Subcutaneous adipose tissue (tissue), 4 donors: ENCODE data around the gene GLIS1. TPM values are rescaled to one million over a fixed set of nuclear protein-coding genes. Genes with fewer than 3 reads are reported as not detected.

Experiments
- CTCF ChIP-seq: fragments of 450-650 bp; IDR thresholded peaks from one replicate; pipeline ENCODE4 v1.5.1; 2016; ENCODE audit warnings: low read depth, mild to moderate bottlenecking, control low read depth, antibody characterized with exemption, moderate library complexity
- total RNA-seq, 4 donors: library from RNA; depleted of rRNA; stranded (reverse); fragments of >200 nt; gene quantifications; one replicate each; pipeline ENCODE4 v1.1.0, GENCODE V29; 2016

The GLIS1 gene
- total RNA-seq, 4 donors from 2014 or later, result 0.17 to 3.6 TPM; not detected in 2

GRCh38 chr1:53594391-53595180 lies 144.4 kb downstream of the GLIS1 start:
- no peak for TF ChIP-seq CTCF

- no peak for TF ChIP-seq CTCF
These were observed 145.1 kb downstream of the GLIS1 start for GRCh38 chr1:53593758-53594380.

GRCh38 chr1:53592985-53593757 lies 145.8 kb downstream of the GLIS1 start:
- no peak for TF ChIP-seq CTCF

GRCh38 chr1:53592521-53592982 lies 146.4 kb downstream of the GLIS1 start:
- TF ChIP-seq CTCF, result no peak

GRCh38 chr1:53591924-53592323 lies 147.0 kb downstream of the GLIS1 start:
- no peak for TF ChIP-seq CTCF

- no peak for TF ChIP-seq CTCF
These were observed 148.1 kb downstream of the GLIS1 start for GRCh38 chr1:53590531-53591515.
